Kidney tubule cell (primary cell): ENCODE results near the gene HOXB2.

ENCODE experiments used
- DNase-seq: peaks from one replicate; pipeline ENCODE4 v3.0.0-alpha.2; 2018; ENCODE audit warnings: low spot score

Gene HOXB2

GRCh38 chr17:48578616-48579470, 33.9 kb upstream of the HOXB2 start:
- no peak for DNase-seq

GRCh38 chr17:48577946-48578615, 33.2 kb upstream of the HOXB2 start, which contains the start of gene HOXB4:
Gene HOXB4 (minus strand): TSS chr17:48578350. CDS start chr17:48578319, 31 bp downstream.
- DNase-seq: peak; percentile 82

DNA sequence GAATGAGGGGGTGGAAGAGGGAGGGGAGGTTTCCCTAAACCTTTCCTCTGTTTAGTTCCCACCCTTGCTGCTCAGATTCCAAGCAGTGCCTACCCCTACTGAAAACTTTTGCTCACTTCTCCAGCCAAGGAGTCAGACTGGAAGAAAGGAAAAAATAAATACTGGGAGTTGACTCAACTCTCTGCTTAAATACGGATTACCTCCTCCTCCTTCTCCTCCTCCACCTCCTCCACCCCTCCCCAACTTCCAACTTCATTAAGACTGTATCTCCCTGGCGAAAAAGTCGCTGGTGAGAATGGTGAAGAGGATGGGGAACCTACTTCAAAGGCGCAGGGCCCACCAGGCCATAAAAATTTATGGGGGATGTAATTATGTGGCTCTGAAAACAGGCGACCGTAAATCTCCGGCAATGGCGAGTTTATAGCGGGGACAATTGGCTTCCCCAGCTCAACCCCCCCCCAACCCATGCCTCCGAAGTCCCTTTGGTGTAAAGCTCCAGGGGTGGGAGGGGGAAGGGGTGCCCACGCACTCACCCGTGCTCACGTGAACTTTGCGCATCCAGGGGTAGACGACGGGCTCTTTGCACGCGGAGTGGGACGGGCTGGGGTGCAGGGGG, 32.5 kb upstream of the HOXB2 start:
- no peak for DNase-seq

DNA sequence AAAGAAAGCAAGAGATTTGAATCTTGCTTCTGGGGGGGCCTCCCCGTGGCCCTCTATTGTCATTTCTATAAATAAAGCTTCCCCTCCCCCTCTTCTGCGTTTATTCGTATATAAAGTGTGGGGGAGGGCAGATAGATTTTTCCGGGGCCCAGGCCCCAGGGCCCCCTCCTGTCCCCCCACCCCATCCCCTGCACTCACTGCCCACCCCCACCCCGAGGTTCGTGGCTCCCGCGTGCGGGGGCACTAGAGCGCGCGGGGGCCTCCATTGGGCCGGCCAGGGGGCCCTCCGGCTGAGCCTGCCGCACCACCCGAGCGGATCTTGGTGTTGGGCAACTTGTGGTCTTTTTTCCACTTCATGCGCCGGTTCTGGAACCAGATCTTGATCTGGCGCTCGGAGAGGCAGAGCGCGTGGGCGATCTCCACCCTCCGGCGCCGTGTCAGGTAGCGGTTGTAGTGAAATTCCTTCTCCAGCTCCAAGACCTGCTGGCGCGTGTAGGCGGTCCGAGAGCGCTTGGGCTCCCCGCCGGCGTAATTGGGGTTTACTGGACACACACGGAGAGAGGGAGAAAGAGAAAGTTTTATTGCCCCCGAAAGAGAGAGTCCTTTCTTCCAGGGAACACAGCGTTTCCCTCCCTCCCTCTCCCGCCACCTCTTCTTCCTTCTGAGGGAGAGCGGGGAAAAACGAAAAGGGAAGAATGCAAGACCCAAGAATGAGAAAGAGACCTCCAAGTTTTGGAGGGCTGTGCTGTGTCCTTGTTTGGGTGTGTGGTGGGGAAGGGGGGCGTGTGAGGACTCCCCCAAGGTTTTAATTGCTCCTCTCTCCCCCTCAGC, 31.8 kb upstream of the HOXB2 start:
- peak; percentile 64 for DNase-seq

- no peak for DNase-seq
Observed at GRCh38 chr17:48575673-48576478, 31.0 kb upstream of the HOXB2 start.

- no peak for DNase-seq
Observed at GRCh38 chr17:48575066-48575582, 30.2 kb upstream of the HOXB2 start.

- no peak for DNase-seq
Observed at GRCh38 chr17:48574505-48575065, 29.7 kb upstream of the HOXB2 start.

DNA sequence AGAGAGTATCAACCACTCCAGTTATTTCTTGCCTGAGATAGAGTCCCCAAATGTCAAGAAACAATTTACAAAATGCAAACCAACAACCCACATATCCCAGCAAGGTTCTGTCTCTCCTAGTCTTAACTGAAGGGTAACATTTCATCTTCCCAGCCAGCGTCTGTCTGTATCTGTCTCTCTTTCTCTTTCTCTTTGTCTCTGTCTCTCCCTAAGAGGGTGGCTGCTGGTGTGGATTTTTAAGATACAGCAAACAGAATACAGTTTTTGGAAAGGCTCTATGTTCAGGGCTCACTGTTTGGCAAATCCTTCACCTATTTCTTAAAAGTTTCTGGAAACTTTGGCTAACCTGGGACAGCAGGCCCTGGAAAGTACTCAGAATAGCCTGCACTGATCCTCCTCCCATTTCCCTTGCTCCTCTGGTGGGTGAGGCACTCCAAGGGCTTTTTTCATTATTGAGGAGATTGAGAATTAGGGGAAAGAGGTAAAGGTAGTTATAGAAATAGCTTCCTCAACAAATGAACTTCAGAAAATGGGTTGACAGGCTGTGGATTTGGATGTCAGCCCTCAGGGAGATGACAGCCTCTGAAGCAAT, 27.0 kb upstream of the HOXB2 start:
- DNase-seq: no peak

GRCh38 chr17:48571024-48571818, 26.3 kb upstream of the HOXB2 start:
- no peak for DNase-seq

GRCh38 chr17:48570325-48571023, 25.6 kb upstream of the HOXB2 start:
- DNase-seq: no peak

- DNase-seq: no peak
Observed at GRCh38 chr17:48569674-48570324, 24.9 kb upstream of the HOXB2 start.

- no peak for DNase-seq
Observed at GRCh38 chr17:48569240-48569582, 24.3 kb upstream of the HOXB2 start.

- no peak for DNase-seq
Observed at GRCh38 chr17:48568499-48569239, 23.8 kb upstream of the HOXB2 start.

DNA sequence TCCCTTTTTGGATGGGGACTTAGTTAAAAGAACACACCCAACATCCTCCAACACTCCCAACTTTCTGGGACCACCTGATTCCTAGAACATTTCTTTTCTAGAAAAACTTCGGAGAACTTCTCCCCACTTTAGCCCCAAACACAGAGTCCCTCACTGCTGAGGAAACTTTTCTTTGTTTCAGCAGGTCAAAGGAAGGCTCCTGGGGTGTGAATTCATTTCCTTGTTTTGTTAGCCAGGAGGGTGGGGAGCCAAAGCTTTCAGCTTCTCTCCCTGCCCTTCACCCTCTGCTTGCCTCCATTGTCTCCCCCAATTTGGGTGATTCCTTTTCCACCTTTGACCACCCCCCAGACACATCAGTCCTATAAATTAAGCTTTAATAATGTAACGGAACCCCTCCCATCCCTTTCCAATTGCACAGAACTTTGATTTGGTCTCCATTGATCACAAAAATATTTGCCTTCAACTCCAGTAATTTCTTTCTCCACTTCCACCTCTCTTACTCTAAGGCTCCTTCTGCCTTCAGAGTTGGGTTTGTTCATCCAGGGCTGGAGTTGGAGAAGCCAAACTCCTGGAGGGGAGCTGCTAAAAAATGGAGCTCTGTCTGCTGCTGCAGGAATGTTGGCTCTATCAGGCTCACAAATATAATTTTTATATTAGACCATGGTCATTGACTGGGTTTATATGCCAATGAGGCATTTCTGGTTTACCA, 22.9 kb upstream of the HOXB2 start:
- DNase-seq: no peak

- DNase-seq: no peak
Observed at GRCh38 chr17:48567209-48567608, 22.3 kb upstream of the HOXB2 start.

DNA sequence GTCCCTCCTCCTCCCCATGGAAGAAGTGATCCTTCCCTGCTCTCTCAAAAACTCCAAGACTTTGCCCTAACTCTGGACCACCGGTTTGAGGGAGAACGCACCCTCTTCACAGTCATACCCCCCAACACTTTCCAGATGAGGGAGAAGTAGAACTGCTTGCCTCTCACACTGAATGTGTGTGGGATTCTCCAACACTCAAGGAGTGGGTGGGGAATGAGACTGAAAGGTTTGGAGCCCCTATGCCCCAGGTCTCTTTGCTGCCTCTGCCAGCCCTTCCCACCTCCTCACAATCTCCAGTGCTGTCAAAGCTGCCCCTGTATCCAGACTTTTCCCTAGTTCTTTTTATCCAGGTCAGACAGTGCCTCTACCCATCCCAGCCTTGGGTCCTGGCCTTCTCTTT, 21.8 kb upstream of the HOXB2 start:
- DNase-seq: no peak
